GM18508 (cell line): ENCODE data around the gene GLOD4.
"Not testable (repeated sequence)": the region's sequence is repeated elsewhere in the genome, so short reads cannot be mapped to it uniquely, and the experiment has no call there.

Experiments used
- ATAC-seq: cut with Tn5 transposase; IDR thresholded peaks from one replicate; pipeline ENCODE4 v1.9.1; 2021; ENCODE audit warnings: moderate number of reproducible peaks; ENCODE audit not compliant: insufficient read depth, unreplicated experiment

Gene GLOD4, protein sequence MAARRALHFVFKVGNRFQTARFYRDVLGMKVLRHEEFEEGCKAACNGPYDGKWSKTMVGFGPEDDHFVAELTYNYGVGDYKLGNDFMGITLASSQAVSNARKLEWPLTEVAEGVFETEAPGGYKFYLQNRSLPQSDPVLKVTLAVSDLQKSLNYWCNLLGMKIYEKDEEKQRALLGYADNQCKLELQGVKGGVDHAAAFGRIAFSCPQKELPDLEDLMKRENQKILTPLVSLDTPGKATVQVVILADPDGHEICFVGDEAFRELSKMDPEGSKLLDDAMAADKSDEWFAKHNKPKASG

GRCh38 chr17:781805-782731 lies at the start of gene GLOD4, which contains the start of gene MRM3:
TSS of gene GLOD4 (minus strand) at chr17:782280. CDS start at chr17:782255, 25 bp downstream.
TSS of gene MRM3 (plus strand) at chr17:782353. CDS start at chr17:782379, 26 bp downstream.
- ATAC-seq: no peak

DNA sequence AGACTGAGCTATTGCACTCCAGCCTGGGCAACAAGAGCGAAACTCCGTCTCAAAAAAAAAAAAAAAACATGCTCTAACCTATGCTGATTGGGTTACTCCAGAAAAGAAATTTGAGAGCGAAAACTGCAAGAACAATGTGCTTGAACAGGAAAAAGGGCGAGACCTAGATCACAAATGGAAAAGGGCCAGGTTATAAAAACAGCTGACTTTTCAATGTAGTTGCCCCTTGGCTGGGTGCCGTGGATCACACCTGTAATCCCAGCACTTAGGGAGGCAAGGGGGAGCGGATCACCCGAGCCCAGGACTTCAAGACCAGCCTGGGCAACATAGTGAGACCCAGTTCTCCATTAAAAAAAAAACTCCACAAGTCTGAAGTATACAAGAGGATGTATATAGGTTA lies 48.9 kb upstream of the GLOD4 start:
- no peak for ATAC-seq

DNA sequence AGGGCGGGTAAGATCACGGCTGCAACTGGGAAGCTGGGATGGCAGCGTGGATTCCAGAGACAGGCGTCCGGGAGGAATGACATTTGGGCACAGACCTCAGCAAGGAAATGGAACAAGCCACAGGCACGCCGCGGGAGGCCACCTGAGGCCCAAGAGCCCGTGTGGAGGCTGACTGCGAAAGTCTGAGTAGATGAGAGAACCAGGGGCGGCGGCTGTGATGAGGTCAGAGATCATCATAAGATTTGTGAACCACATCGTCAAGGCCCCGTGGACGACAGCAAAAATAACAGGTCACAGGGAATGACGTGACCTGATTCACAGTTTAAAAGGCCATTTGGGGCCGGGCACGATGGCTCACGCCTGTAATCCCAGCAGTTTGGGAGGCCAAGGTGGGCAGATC lies 48.3 kb upstream of the GLOD4 start:
- no peak for ATAC-seq

DNA sequence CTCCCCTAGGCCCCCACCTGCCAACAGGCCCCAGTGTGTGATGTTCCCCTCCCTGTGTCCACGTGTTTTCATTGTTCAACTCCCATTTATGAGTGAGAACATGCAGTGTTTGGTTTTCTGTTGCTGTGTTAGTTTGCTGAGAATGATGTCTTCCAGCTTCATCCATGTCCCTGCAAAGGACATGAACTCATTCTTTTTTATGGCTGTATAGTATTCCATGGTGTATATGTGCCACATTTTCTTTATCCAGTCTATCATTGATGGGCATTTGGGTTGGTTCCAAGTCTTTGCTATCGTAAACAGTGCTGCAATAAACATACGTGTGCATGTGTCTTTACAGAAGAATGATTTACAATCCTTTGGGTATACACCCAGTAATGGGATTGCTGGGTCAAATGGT lies 47.5 kb upstream of the GLOD4 start:
- not testable (repeated sequence) for ATAC-seq

GRCh38 chr17:828761-829160 lies 46.7 kb upstream of the GLOD4 start:
- ATAC-seq: no peak

- ATAC-seq: no peak
These were observed 44.7 kb upstream of the GLOD4 start for GRCh38 chr17:826778-827177.

DNA sequence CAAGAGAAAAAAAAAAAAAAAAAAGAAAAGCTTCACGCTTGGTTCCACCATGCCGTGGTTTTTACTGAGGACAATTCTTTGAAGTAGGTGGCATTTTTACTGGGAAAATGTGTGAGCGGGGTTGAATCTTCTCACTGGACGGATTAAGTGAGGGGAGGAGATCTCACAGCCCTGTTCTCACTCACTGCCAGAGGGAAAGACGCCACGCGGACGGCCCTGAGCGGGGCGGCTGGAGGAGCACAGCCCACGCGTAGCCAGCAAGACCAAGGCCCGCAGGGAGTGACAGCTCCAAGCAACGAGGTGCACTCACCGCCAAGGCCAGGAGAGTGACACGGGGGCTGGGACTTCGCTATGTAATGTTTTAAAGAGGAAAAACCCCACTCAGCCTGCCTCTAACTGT lies 43.1 kb upstream of the GLOD4 start:
- no peak for ATAC-seq

GRCh38 chr17:824378-824777 lies 42.3 kb upstream of the GLOD4 start:
- ATAC-seq: no peak

GRCh38 chr17:823501-823902 lies 41.4 kb upstream of the GLOD4 start:
- ATAC-seq: no peak

DNA sequence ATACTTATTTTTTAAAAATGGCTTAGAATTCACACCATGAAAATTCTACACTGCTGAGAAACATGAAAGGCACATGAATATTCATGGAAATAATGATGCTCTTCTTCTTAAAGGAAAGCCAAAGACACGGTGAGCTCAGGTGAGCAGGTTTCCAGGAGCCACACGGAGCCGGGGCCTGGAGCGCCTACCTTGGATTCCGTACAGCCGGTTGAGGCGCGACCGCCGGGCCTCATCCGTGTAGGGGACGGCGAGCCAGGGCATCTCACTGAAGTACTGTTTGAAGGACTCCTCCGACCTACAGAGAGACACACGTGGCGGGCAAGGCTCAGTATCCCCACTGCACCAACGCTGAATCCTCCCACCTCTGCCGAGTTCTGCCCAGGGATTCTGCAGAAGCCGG lies 37.2 kb upstream of the GLOD4 start:
- ATAC-seq: no peak

GRCh38 chr17:814371-814770 lies 32.3 kb upstream of the GLOD4 start:
- ATAC-seq: no peak

DNA sequence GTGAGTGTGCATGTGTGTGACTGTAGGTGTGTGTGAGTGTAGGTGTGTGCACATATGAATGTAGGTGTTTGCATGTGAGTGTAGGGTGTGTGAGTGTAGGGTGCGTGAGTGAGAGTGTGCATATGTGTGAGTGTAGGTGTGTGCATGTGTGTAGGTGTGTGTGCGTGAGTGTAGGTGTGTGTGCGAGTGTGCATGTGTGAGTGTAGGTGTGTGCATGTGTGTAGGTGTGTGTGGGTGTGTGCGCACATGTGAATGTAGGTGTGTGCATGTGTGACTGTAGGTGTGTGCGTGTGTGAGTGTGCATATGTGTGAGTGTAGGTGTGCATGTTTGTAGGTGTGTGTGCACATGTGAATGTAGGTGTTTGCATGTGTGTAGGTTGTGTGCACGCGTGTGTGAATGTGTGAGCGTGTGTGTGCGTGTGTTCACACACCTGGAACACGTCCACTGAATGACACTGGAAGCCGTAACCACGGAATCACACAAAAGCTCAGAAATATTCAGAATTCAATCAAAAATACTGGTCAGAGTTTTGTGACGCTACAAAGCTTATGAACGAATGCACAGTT lies 30.6 kb upstream of the GLOD4 start:
- no peak for ATAC-seq

DNA sequence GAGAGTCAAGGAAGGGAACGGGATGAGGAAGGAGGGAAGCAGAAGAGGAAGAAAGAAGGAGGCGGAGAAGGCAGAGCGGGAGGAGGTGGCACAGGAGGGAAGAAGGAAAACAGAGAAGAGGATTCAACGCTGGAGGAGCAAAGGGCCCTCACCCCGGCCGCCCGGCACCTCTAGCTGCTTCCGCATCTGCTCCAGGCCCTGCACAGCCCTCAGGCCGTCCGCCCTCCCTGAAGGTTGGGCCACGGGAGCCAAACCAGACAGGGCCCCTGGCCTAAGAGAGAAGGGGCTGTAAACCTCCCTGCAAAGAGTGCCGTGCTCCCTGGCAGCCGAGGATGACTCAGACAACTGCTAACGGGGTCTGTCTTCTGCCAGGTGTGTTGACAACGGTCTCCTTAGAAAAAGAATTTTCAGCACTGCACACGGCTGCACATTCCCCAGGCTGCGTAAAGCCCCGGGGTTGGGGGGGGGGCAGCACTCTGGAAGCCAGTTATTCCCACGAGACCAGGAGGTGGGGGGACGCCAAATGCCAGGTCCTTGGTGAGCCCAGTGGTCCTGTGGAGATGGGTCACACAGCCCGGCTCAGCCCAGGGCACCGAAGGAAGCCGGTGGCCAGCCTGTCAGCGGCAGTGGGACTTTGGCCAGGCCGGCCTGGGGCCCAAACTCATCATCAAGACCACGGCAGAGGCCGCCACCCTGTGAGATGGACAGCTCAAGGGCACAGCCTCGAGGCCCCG lies 29.1 kb upstream of the GLOD4 start:
- ATAC-seq: no peak

- ATAC-seq: no peak
These were observed 25.6 kb upstream of the GLOD4 start for GRCh38 chr17:807523-808294.

DNA sequence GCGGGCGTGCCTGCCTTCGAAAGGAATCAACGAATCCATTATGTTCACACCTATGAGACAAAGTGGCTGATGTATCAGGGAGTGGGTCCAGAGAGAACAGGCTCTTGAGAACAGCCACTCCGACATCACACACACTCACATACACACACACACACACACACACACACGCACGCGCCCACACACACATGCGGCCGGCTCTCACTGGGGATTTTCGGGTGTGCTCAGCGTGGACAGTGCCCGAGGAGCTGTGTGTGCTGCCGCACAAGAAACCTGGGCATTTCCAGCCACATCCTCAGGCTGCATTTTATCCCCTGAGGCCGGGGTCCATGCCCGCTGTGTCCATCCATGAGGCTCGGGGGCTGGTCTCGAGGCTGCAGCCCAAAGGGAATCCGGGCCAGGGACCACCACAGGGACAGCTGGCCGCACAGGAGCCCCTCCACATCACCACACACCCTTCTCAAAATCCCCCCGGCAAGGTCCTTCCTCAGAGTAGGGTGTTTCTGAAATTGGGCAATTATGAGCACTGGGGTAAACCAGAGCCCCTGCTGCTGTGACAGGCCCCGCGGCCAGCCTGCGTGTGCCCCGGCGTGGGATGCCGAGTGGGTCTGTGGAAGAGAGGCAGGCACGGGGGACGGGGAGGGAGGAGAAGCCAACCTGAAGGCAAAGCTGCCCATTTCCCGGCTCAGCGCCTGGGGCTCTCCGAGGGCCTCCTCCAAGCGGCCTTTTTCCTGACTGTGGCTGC lies 24.9 kb upstream of the GLOD4 start:
- ATAC-seq: no peak

DNA sequence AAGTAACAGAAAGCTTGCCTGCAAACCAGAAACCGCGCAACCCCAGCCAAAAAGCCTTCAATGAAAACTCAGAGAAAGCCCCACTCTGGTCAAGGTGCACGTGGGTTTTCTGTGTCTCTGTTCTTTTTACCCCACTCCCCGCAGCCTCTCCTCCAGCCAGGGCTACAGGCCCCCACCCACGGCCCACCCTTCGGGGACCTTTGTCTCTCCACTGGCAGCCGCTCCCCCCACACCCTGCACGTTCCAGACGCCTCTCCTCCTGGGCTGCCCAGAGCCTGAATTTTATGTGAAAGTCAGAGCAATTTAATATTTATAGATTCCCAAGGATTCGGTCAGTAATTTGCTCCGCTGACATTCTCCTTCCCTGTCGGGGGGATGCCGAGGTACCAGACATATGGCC lies 24.3 kb upstream of the GLOD4 start:
- no peak for ATAC-seq

GRCh38 chr17:805886-806285 lies 23.8 kb upstream of the GLOD4 start:
- not testable (repeated sequence) for ATAC-seq

- ATAC-seq: no peak
These were observed 22.7 kb upstream of the GLOD4 start for GRCh38 chr17:804541-805435.
